SIG-M5 (cell line): ENCODE data around the gene R3HDM1.
"Not testable (repeated sequence)": the region's sequence is repeated elsewhere in the genome, so short reads cannot be mapped to it uniquely, and the experiment has no call there.

Source experiments
- DNase-seq: peaks from one replicate; lab custom pipeline; 2025; lab: John Stamatoyannopoulos, UW

The R3HDM1 gene

GRCh38 chr2:135709992-135710391 is 178.7 kb downstream of the R3HDM1 start:
- DNase-seq, result no peak

- not testable (repeated sequence) for DNase-seq
These were observed 183.8 kb downstream of the R3HDM1 start for GRCh38 chr2:135715086-135715485.

GRCh38 chr2:135728064-135728743 is 196.9 kb downstream of the R3HDM1 start:
- DNase-seq, result no peak

- no peak for DNase-seq
These were observed 201.3 kb downstream of the R3HDM1 start for GRCh38 chr2:135732561-135732960.

GRCh38 chr2:135733045-135733444 is 201.8 kb downstream of the R3HDM1 start:
- no peak for DNase-seq

- no peak for DNase-seq
These were observed 205.3 kb downstream of the R3HDM1 start for GRCh38 chr2:135736546-135736945.

- DNase-seq, result no peak
These were observed 208.9 kb downstream of the R3HDM1 start for GRCh38 chr2:135740206-135740605.

GRCh38 chr2:135741043-135741394 is 209.7 kb downstream of the R3HDM1 start:
- no peak for DNase-seq

GRCh38 chr2:135741395-135742324 is 210.4 kb downstream of the R3HDM1 start, which contains the start of gene UBXN4:
UBXN4 (plus strand) TSS chr2:135741855; CDS start chr2:135741930, 75 bp downstream.
- peak; percentile 95 for DNase-seq

GRCh38 chr2:135742325-135742757 is 211.1 kb downstream of the R3HDM1 start:
- peak; percentile 6 for DNase-seq

- no peak for DNase-seq
These were observed 212.6 kb downstream of the R3HDM1 start for GRCh38 chr2:135743860-135744259.

- peak; percentile 4 for DNase-seq
These were observed 213.6 kb downstream of the R3HDM1 start for GRCh38 chr2:135744760-135745314.

- DNase-seq, result no peak
These were observed 214.3 kb downstream of the R3HDM1 start for GRCh38 chr2:135745545-135745944.

- no peak for DNase-seq
These were observed 224.3 kb downstream of the R3HDM1 start for GRCh38 chr2:135755573-135755972.

- no peak for DNase-seq
These were observed 225.4 kb downstream of the R3HDM1 start for GRCh38 chr2:135756692-135757091.

- DNase-seq, result no peak
These were observed 230.7 kb downstream of the R3HDM1 start for GRCh38 chr2:135762022-135762421.

GRCh38 chr2:135762530-135762929 is 231.2 kb downstream of the R3HDM1 start:
- no peak for DNase-seq

- DNase-seq, result no peak
These were observed 237.6 kb downstream of the R3HDM1 start for GRCh38 chr2:135768863-135769262.

GRCh38 chr2:135773319-135773718 is 242.0 kb downstream of the R3HDM1 start:
- no peak for DNase-seq

- DNase-seq, result no peak
These were observed 242.6 kb downstream of the R3HDM1 start for GRCh38 chr2:135773917-135774316.
